Measurements from ENCODE around the gene MRPS12.
A peak's percentile ranks its signal among the peaks of the same experiment; 100 is the strongest.

The MRPS12 gene

DNA sequence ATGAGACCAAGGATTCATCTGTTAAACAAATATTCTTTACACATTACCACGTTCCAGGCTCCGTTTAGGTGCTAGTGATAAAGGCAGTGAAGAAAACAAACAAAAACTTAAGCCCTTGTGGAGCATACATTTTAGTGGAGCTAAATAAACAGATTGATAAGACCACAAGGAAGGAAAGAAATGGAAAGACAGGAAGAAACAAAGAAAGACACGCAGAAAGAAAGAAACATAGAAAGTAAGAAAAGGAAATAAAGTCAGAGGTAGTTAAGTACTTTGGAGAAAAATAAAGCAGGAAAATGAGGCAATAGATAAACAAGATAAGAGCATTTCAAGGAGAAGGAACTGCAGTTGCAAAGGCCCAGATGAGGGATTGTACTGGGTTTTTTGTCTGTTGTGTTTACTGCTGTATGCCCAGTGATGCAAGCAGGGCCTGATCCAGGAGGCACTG, 30.0 kb upstream of the MRPS12 start:
- H3K4me3 ChIP-seq (ENCODE audit: low read depth, low read length), result peak overlapping the region; percentile 92
- DNase-seq (ENCODE audit: low read depth), result no peak
- no peak for TF ChIP-seq MYC (IDR thresholded peaks at IDR 0.05; ENCODE audit: low read depth, low read length)
- TF ChIP-seq, protein P1, sequence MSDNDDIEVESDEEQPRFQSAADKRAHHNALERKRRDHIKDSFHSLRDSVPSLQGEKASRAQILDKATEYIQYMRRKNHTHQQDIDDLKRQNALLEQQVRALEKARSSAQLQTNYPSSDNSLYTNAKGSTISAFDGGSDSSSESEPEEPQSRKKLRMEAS (IDR thresholded peaks at IDR 0.05; ENCODE audit: low read depth, low read length), result no peak
- TF ChIP-seq POLR2A (IDR thresholded peaks at IDR 0.05; ENCODE audit: extremely low read depth, insufficient read length), result no peak
- TF ChIP-seq, protein P2, sequence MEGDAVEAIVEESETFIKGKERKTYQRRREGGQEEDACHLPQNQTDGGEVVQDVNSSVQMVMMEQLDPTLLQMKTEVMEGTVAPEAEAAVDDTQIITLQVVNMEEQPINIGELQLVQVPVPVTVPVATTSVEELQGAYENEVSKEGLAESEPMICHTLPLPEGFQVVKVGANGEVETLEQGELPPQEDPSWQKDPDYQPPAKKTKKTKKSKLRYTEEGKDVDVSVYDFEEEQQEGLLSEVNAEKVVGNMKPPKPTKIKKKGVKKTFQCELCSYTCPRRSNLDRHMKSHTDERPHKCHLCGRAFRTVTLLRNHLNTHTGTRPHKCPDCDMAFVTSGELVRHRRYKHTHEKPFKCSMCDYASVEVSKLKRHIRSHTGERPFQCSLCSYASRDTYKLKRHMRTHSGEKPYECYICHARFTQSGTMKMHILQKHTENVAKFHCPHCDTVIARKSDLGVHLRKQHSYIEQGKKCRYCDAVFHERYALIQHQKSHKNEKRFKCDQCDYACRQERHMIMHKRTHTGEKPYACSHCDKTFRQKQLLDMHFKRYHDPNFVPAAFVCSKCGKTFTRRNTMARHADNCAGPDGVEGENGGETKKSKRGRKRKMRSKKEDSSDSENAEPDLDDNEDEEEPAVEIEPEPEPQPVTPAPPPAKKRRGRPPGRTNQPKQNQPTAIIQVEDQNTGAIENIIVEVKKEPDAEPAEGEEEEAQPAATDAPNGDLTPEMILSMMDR (IDR thresholded peaks at IDR 0.05; ENCODE audit: low read depth, low read length), result no peak

DNA sequence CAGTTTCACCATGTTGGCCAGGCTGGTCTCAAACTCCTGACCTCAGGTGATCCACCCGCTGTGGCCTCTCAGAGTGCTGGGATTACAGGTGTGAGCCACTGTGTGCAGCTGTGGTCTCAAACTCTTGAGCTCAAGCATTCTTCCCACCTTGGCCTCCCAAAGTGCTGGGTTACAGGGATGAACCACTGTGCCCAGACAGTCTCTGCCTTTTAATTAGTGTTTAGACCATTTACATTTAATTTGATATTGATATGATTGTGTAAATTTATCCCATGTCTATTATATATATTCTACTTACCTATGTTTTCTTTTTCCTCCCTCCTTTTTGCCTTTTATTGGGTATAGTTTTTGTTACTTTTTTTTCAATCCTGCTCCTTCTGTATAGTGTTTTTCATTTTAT, 29.1 kb upstream of the MRPS12 start:
- no peak for DNase-seq (ENCODE audit: low read depth)
- no peak overlapping the region for H3K4me3 ChIP-seq (ENCODE audit: low read depth, low read length)
- TF ChIP-seq, protein P2 (IDR thresholded peaks at IDR 0.05; ENCODE audit: low read depth, low read length), result no peak
- TF ChIP-seq MYC (IDR thresholded peaks at IDR 0.05; ENCODE audit: low read depth, low read length), result no peak
- TF ChIP-seq, protein P1 (IDR thresholded peaks at IDR 0.05; ENCODE audit: low read depth, low read length), result no peak
- TF ChIP-seq POLR2A (IDR thresholded peaks at IDR 0.05; ENCODE audit: extremely low read depth, insufficient read length), result no peak

DNA sequence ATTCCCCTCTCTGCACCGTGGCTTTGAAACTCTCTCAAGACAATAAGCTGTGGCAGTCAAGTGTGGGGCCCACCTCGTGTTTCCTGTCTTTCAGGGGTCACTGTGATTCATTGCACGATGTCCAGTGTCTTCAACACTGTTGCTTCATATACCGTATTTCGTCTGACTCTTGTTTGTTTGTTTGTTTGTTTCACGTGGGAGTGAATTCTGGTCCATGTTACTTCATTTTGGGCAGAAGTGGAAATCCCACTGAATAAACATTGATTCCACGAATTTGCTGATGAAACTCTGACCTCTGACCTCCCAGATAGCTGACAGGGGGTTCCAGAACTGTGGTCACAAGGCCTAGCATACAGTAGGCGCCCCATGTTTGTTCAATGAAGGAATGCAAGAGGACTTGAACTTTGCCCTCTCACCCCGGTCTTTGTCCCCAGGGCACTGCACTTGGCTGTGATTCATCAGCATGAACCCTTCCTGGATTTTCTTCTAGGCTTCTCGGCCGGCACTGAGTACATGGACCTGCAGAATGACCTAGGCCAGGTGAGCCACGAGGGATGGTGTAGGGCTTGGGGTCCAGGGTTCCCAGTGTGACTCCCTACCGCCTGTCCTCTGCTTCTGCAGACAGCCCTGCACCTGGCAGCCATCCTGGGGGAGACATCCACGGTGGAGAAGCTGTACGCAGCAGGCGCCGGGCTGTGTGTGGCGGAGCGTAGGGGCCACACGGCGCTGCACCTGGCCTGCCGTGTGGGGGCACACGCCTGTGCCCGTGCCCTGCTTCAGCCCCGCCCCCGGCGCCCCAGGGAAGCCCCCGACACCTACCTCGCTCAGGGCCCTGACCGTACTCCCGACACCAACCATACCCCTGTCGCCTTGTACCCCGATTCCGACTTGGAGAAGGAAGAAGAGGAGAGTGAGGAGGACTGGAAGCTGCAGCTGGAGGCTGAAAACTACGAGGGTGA, 25.9 kb upstream of the MRPS12 start:
- DNase-seq (ENCODE audit: low read depth), result no peak
- TF ChIP-seq MYC (IDR thresholded peaks at IDR 0.05; ENCODE audit: low read depth, low read length), result no peak
- TF ChIP-seq, protein P1 (IDR thresholded peaks at IDR 0.05; ENCODE audit: low read depth, low read length), result no peak
- TF ChIP-seq, protein P2 (IDR thresholded peaks at IDR 0.05; ENCODE audit: low read depth, low read length), result no peak
- TF ChIP-seq POLR2A (IDR thresholded peaks at IDR 0.05; ENCODE audit: extremely low read depth, insufficient read length), result no peak
- H3K4me3 ChIP-seq (ENCODE audit: low read depth, low read length), result no peak overlapping the region

DNA sequence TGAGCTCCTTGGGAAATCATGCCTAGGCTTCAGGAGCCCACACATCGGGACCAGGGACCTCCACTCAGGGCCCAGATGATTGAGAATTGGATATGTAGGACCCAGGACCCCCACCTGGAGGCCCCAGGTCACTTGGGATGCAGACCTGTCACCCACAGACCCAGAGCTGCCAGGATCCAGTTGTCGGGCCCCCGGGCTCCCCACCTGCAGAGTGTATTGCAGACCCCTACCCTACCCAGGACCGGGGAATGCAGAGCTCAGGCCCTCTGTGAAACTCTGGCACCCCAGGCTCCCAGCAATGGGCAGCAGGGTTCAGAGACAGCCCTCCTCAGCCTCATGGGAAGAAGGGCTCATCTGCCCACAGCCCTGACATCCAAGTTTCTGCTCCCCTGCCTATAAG, 25.1 kb upstream of the MRPS12 start:
- no peak for DNase-seq (ENCODE audit: low read depth)
- TF ChIP-seq POLR2A (IDR thresholded peaks at IDR 0.05; ENCODE audit: extremely low read depth, insufficient read length) (no peak), MYC (IDR thresholded peaks at IDR 0.05; ENCODE audit: low read depth, low read length) (no peak)
- TF ChIP-seq, protein P2 (IDR thresholded peaks at IDR 0.05; ENCODE audit: low read depth, low read length), result no peak
- TF ChIP-seq, protein P1 (IDR thresholded peaks at IDR 0.05; ENCODE audit: low read depth, low read length), result no peak
- H3K4me3 ChIP-seq (ENCODE audit: low read depth, low read length), result no peak overlapping the region

DNA sequence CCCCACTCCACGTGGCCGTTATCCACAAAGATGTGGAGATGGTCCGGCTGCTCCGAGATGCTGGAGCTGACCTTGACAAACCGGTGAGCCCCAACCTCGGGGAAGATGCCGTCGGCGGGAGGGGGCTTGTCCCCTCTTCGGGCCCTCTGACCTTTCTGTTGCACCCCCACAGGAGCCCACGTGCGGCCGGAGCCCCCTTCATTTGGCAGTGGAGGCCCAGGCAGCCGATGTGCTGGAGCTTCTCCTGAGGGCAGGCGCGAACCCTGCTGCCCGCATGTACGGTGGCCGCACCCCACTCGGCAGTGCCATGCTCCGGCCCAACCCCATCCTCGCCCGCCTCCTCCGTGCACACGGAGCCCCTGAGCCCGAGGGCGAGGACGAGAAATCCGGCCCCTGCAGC, 23.5 kb upstream of the MRPS12 start:
- TF ChIP-seq POLR2A (IDR thresholded peaks at IDR 0.05; ENCODE audit: extremely low read depth, insufficient read length) (no peak), MYC (IDR thresholded peaks at IDR 0.05; ENCODE audit: low read depth, low read length) (no peak)
- TF ChIP-seq, protein P2 (IDR thresholded peaks at IDR 0.05; ENCODE audit: low read depth, low read length), result no peak
- TF ChIP-seq, protein P1 (IDR thresholded peaks at IDR 0.05; ENCODE audit: low read depth, low read length), result no peak
- DNase-seq (ENCODE audit: low read depth), result no peak
- no peak overlapping the region for H3K4me3 ChIP-seq (ENCODE audit: low read depth, low read length)

Measured in NB4 (cell line).